Measurements from ENCODE around the gene KCNQ1OT1.

GRCh38 chr11:2662024-2662312 is 37.8 kb downstream of the KCNQ1OT1 start:
- no peak for TF ChIP-seq CTCF (IDR thresholded peaks at IDR 0.05)
- no peak for TF ChIP-seq POLR2A (IDR thresholded peaks at IDR 0.05)
- TF ChIP-seq EP300 (IDR thresholded peaks at IDR 0.05) = no peak
